WTC11 (cell line): ENCODE data around the gene HAP1.

Source experiments
- CREM ChIP-seq: sonication (generic); formaldehyde crosslinking; IDR thresholded peaks from 2 replicates; pipeline ENCODE4 v1.8.1; 2022; ENCODE audit warnings: mild to moderate bottlenecking, missing genetic modification reagents, moderate library complexity
- EMX1 ChIP-seq: fragments of 250-450 bp; sonication (Bioruptor Pico); IDR thresholded peaks from 2 replicates; pipeline ENCODE4 v1.8.0; 2021; ENCODE audit warnings: mild to moderate bottlenecking
- FOXK1 ChIP-seq: sonication (generic); formaldehyde crosslinking; IDR thresholded peaks from 2 replicates; pipeline ENCODE4 v1.8.0; 2022; ENCODE audit warnings: mild to moderate bottlenecking, moderate library complexity, missing genetic modification reagents
- ZNF138 ChIP-seq: sonication (generic); formaldehyde crosslinking; conservative IDR thresholded peaks from 2 replicates; pipeline ENCODE4 v1.8.1; 2022; ENCODE audit warnings: mild to moderate bottlenecking, moderate library complexity, missing genetic modification reagents
- ZNF263 ChIP-seq: sonication (generic); formaldehyde crosslinking; IDR thresholded peaks from 2 replicates; pipeline ENCODE4 v1.8.1; 2022; ENCODE audit warnings: low read depth, mild to moderate bottlenecking, moderate library complexity, missing genetic modification reagents
- TF ChIP-seq, protein P1 (sequence below): sonication (generic); formaldehyde crosslinking; IDR thresholded peaks from 2 replicates; pipeline ENCODE4 v1.8.0; 2022; ENCODE audit warnings: mild to moderate bottlenecking, missing genetic modification reagents
- TF ChIP-seq, protein P2 (sequence below): fragments of 200-600 bp; IDR thresholded peaks from 2 replicates; pipeline ENCODE4 v1.8.0; 2022; ENCODE audit warnings: antibody characterized with exemption
- TF ChIP-seq, protein P3 (sequence below): sonication (generic); formaldehyde crosslinking; IDR thresholded peaks from 2 replicates; pipeline ENCODE4 v1.8.1; 2022; ENCODE audit warnings: missing genetic modification reagents, borderline replicate concordance

DNA sequence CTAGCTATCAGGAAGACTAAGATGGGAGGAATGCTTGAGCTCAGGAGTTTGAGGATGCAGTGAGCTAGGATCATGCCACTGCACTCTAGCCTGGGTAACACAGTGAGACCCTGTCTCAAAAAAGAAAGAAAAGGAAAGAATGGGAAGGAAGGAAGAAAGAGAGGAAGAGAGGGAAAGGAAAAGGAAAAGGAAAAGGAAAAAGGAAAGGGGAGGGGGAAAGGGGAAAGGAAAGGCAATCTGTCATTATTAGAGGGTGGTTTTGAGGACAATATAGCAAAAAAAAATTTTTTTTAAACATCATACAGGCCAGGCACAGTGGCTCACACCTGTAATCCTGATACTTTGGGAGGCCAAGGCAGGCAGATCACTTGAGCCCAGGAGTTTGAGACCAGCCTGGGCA lies 31.7 kb upstream of the HAP1 start:
- TF ChIP-seq, protein P1, sequence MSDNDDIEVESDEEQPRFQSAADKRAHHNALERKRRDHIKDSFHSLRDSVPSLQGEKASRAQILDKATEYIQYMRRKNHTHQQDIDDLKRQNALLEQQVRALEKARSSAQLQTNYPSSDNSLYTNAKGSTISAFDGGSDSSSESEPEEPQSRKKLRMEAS = no peak
- TF ChIP-seq, protein P2, sequence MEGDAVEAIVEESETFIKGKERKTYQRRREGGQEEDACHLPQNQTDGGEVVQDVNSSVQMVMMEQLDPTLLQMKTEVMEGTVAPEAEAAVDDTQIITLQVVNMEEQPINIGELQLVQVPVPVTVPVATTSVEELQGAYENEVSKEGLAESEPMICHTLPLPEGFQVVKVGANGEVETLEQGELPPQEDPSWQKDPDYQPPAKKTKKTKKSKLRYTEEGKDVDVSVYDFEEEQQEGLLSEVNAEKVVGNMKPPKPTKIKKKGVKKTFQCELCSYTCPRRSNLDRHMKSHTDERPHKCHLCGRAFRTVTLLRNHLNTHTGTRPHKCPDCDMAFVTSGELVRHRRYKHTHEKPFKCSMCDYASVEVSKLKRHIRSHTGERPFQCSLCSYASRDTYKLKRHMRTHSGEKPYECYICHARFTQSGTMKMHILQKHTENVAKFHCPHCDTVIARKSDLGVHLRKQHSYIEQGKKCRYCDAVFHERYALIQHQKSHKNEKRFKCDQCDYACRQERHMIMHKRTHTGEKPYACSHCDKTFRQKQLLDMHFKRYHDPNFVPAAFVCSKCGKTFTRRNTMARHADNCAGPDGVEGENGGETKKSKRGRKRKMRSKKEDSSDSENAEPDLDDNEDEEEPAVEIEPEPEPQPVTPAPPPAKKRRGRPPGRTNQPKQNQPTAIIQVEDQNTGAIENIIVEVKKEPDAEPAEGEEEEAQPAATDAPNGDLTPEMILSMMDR = no peak
- no peak for TF ChIP-seq FOXK1 (CRISPR knock-in tag)
- TF ChIP-seq, protein P3, sequence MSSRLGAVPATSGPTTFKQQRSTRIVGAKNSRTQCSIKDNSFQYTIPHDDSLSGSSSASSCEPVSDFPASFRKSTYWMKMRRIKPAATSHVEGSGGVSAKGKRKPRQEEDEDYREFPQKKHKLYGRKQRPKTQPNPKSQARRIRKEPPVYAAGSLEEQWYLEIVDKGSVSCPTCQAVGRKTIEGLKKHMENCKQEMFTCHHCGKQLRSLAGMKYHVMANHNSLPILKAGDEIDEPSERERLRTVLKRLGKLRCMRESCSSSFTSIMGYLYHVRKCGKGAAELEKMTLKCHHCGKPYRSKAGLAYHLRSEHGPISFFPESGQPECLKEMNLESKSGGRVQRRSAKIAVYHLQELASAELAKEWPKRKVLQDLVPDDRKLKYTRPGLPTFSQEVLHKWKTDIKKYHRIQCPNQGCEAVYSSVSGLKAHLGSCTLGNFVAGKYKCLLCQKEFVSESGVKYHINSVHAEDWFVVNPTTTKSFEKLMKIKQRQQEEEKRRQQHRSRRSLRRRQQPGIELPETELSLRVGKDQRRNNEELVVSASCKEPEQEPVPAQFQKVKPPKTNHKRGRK = no peak
- no peak for TF ChIP-seq ZNF263
- TF ChIP-seq EMX1 = no peak
- TF ChIP-seq ZNF138 (CRISPR knock-in tag) = no peak
- TF ChIP-seq CREM (CRISPR knock-in tag) = no peak
